ENCODE data around the gene ATP5F1D. TPM values are rescaled to one million over a fixed set of nuclear protein-coding genes. Genes with fewer than 3 reads are reported as not detected.

The ATP5F1D gene
- total RNA-seq, 1 donor from 2014 or later: 140 TPM

DNA sequence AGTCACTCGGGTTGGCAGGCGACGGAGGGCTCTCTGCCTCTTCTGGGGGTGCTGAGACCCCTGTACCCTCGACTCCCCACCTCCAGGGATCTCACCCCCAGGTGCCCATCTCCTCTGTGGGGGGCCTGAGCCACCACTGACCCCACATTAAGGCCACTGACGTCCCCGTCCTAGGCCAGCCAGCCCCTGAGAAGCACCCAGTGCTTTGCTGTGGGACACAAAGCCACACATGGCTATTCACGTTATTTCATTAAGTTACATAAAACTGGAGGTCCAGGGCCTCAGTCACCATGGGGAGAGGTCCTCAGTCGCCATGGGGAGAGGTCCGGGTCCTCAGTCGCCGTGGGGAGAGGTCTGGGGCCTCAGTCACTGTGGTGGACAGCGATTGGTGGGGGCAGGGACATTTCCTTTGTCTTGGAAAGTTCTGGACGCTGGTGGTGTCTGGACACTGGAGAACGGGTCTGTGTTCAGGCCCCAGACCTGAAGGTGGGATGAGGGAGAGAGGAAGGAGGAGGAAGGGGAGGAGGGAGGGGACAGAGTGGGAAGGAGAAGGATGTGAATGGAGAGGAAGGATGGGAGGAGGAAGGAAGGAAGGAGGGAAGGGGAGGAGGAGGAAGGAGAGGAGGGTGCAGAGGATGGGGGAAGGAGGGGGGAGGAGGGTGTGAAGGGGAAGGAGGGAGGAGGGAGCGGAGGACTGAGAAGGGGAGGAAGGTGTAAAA is 40.2 kb downstream of the ATP5F1D start:
- Mint-ChIP-seq H3K4me3 (peak overlapping the region; percentile 77), H3K4me1 (peaks cover 18% of the 10 kb centered on the region), H3K9me3 (no peaks in the 10 kb centered on the region), H3K27me3 (ENCODE audit: low read depth) (peaks cover 20% of the 10 kb centered on the region), H3K36me3 (ENCODE audit: low read depth) (peaks cover 3% of the 10 kb centered on the region), H3K27ac (ENCODE audit: unreplicated experiment) (no peak overlapping the region)
- no peak for DNase-seq (ENCODE audit: low read depth, low spot score)
- TF ChIP-seq, protein P1, sequence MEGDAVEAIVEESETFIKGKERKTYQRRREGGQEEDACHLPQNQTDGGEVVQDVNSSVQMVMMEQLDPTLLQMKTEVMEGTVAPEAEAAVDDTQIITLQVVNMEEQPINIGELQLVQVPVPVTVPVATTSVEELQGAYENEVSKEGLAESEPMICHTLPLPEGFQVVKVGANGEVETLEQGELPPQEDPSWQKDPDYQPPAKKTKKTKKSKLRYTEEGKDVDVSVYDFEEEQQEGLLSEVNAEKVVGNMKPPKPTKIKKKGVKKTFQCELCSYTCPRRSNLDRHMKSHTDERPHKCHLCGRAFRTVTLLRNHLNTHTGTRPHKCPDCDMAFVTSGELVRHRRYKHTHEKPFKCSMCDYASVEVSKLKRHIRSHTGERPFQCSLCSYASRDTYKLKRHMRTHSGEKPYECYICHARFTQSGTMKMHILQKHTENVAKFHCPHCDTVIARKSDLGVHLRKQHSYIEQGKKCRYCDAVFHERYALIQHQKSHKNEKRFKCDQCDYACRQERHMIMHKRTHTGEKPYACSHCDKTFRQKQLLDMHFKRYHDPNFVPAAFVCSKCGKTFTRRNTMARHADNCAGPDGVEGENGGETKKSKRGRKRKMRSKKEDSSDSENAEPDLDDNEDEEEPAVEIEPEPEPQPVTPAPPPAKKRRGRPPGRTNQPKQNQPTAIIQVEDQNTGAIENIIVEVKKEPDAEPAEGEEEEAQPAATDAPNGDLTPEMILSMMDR (conservative IDR thresholded peaks at IDR 0.05): no peak

DNA sequence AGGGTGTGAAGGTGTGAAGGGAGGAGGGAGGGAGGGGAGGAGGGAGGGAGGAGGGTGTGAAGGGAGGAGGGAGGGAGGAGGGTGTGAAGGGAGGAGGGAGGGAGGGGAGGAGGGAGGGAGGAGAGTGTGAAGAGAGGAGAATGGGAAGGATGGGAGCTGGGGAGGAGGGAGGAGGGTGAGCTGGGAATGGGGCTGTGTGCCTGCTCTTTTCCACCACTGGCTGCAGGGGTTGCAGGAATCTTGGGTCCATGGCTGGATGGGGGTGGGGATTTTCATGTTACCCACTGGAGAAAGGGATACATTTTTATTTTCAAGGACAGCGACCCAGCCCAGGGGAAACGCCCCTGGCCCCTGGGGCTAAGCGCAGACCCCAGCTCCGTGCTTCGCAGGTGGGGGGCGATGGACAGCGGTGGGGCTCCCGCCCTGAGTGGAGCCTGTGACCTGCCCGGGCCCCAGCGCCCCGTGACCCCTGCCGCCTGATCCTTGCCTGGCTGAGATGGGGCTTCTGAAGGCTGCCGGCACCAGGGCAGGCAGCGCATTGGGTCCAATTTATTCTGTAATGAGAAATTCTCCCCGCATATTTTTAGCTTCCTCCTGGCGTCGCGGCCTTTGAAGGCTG is 41.1 kb downstream of the ATP5F1D start:
- H3K27me3 Mint-ChIP-seq (ENCODE audit: low read depth): peaks cover 20% of the 10 kb centered on the region
- H3K36me3 Mint-ChIP-seq (ENCODE audit: low read depth): peaks cover 3% of the 10 kb centered on the region
- no peak overlapping the region for H3K27ac Mint-ChIP-seq (ENCODE audit: unreplicated experiment)
- peak overlapping the region; percentile 64 for H3K4me3 Mint-ChIP-seq
- peaks cover 16% of the 10 kb centered on the region for H3K4me1 Mint-ChIP-seq
- no peaks in the 10 kb centered on the region for H3K9me3 Mint-ChIP-seq
- DNase-seq (ENCODE audit: low read depth, low spot score): no peak
- TF ChIP-seq, protein P1 (conservative IDR thresholded peaks at IDR 0.05): no peak

DNA sequence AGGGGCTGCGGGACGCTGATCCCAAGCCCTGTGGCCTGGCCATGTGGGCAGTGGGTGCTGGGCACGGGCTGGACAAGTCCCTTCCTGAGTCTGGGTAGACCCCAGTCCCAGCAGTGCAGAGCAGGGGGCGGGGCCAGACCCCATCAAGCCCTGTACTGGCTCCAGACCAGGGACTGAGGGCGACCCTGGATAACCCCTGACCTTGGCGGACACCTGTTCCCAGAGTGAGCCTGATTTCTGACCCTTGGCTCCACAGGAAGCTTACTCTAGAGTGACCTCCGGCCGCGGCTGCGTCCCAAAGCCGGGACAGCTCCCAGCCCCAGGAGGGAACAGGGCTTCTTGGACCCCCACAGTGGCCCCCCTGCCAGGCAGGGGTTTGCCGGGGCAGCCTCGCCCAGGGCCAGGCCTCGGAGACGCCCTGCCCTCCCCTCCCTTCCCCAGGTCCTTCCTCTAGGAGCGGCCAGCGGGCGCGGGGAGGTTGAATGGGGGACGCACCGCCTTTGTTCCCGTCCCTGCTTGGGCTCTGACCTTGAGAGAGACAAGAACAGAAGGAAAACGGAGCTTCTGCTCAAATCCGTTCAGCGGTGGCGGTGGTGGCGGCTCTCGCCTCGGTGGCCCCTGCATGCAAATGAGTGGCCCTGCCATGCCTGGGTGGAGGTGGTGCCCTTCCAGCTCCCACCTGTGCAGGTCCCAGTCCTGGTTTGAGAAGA is 41.8 kb downstream of the ATP5F1D start:
- Mint-ChIP-seq H3K27ac (ENCODE audit: unreplicated experiment) (no peak overlapping the region), H3K27me3 (ENCODE audit: low read depth) (peaks cover 20% of the 10 kb centered on the region), H3K4me3 (peak overlapping the region; percentile 64), H3K4me1 (peaks cover 16% of the 10 kb centered on the region), H3K36me3 (ENCODE audit: low read depth) (peaks cover 3% of the 10 kb centered on the region), H3K9me3 (no peaks in the 10 kb centered on the region)
- DNase-seq (ENCODE audit: low read depth, low spot score): no peak
- TF ChIP-seq, protein P1 (conservative IDR thresholded peaks at IDR 0.05): no peak

DNA sequence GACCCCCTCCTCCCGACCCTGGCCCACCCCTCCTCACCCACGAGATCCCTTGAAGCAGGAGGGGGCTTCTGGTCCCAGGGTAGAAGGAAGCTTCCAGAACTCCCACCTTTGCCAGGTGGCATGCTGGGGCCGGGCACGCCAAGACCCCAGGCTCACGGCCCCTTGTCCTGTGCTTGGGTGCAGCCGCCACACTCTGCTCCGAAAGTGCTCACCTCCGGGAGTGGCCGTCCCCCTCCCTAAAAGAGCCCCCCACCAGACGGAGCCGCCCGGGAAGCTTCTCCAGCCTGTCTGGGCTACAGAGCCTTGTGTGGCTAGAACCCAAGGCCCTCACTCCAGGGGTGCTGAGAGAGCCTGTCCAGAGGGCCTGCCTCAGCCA is 42.4 kb downstream of the ATP5F1D start:
- Mint-ChIP-seq H3K27ac (ENCODE audit: unreplicated experiment) (no peak overlapping the region), H3K4me1 (peaks cover 16% of the 10 kb centered on the region), H3K4me3 (peak overlapping the region; percentile 74), H3K27me3 (ENCODE audit: low read depth) (peaks cover 20% of the 10 kb centered on the region), H3K9me3 (no peaks in the 10 kb centered on the region), H3K36me3 (ENCODE audit: low read depth) (peaks cover 3% of the 10 kb centered on the region)
- DNase-seq (ENCODE audit: low read depth, low spot score): no peak
- TF ChIP-seq, protein P1 (conservative IDR thresholded peaks at IDR 0.05): no peak

DNA sequence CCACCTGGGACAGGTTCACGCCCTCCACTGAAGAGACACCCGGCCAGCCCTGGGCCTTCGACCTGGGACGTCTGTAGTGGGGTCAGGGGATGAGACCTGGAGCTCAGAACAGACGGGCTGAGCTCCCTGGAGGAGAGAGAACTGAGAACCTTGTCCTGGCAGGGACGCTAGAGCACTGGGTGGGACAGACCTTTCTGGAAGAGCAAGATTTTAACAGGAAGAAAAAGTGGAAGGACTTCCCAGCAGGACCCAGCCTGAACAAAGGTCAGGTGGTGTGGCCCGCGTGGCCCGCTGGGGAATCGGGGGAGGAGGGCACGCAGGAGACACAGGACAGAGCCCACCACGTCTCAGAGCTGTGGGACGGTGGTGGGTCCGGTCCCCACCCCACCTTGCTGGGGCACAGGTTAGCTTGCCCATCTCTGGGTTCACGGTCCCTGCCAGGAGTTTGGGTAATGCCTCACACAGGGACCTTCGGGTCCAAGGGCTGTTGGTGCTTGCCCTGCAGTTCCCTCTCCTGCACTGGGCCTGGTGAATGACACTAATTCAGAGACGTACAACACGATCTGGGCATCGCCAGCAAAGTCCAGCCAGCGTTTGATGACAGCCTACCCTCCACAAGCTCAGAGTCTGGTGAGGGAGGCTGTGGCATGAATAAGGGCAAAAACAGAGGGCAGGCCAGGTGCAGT is 42.9 kb downstream of the ATP5F1D start:
- peak overlapping the region; percentile 85 for H3K4me3 Mint-ChIP-seq
- H3K36me3 Mint-ChIP-seq (ENCODE audit: low read depth): peaks cover 3% of the 10 kb centered on the region
- TF ChIP-seq, protein P1 (conservative IDR thresholded peaks at IDR 0.05): no peak
- peaks cover 20% of the 10 kb centered on the region for H3K27me3 Mint-ChIP-seq (ENCODE audit: low read depth)
- peaks cover 16% of the 10 kb centered on the region for H3K4me1 Mint-ChIP-seq
- H3K27ac Mint-ChIP-seq (ENCODE audit: unreplicated experiment): no peak overlapping the region
- no peaks in the 10 kb centered on the region for H3K9me3 Mint-ChIP-seq
- DNase-seq (ENCODE audit: low read depth, low spot score): no peak

Measured in neural crest cell (in vitro differentiated cells).